Measurements from ENCODE around the gene FXYD5. TPM values are rescaled to one million over a fixed set of nuclear protein-coding genes. Genes with fewer than 3 reads are reported as not detected.

Gene FXYD5
- total RNA-seq, 1 donor from 2014 or later: 81.0 TPM

GRCh38 chr19:35212241-35212640 is 57.7 kb downstream of the FXYD5 start:
- no peak for TF ChIP-seq CTCF (IDR thresholded peaks at IDR 0.05)
- H3K9me3 Mint-ChIP-seq (ENCODE audit: unreplicated experiment): peaks cover 8% of the 10 kb centered on the region
- no peak overlapping the region for H3K27ac Mint-ChIP-seq (ENCODE audit: unreplicated experiment)
- no peaks in the 10 kb centered on the region for H3K36me3 Mint-ChIP-seq (ENCODE audit: unreplicated experiment)
- H3K27me3 Mint-ChIP-seq (ENCODE audit: unreplicated experiment): peaks cover 6% of the 10 kb centered on the region
- no peak overlapping the region for H3K4me3 Mint-ChIP-seq (ENCODE audit: unreplicated experiment)
- H3K4me1 Mint-ChIP-seq (ENCODE audit: unreplicated experiment): peaks cover 6% of the 10 kb centered on the region
- DNase-seq (ENCODE audit: extremely low spot score, unreplicated experiment): no peak

GRCh38 chr19:35213663-35214632 is 59.4 kb downstream of the FXYD5 start:
- no peak overlapping the region for H3K27ac Mint-ChIP-seq (ENCODE audit: unreplicated experiment)
- H3K36me3 Mint-ChIP-seq (ENCODE audit: unreplicated experiment): no peaks in the 10 kb centered on the region
- TF ChIP-seq CTCF (IDR thresholded peaks at IDR 0.05): no peak
- DNase-seq (ENCODE audit: extremely low spot score, unreplicated experiment): no peak
- peaks cover 3% of the 10 kb centered on the region for H3K9me3 Mint-ChIP-seq (ENCODE audit: unreplicated experiment)
- H3K4me1 Mint-ChIP-seq (ENCODE audit: unreplicated experiment): peaks cover 6% of the 10 kb centered on the region
- H3K27me3 Mint-ChIP-seq (ENCODE audit: unreplicated experiment): peaks cover 6% of the 10 kb centered on the region
- H3K4me3 Mint-ChIP-seq (ENCODE audit: unreplicated experiment): no peak overlapping the region

DNA sequence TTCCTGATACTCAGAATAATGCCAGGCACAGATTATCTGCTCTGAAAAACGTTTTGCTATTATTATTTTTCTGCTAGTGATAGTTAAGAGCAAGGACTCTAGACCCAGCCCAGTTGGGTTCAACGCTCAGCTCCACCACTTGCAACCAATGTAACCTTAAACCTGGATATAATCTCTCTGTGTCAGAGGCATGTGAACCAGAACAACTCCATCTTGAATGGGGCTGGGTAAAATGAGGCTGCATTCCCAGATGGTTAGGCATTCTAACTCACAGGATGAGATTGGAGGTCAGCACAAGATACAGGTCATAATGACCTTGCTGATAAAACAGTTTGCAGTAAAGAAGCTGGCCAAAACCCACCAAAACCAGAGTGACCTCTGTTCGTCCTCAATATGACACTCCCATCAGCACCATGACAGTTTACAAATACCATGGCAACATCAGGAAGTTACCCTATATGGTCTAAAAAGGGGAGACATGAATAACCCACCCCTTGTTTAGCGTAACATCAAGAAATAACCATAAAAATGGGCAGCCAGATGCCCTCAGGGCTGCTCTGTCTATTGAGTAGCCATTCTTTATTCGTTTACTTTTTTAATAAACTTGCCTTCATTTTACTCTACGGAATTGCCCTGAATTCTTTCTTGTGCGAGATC is 60.4 kb downstream of the FXYD5 start:
- Mint-ChIP-seq H3K4me1 (ENCODE audit: unreplicated experiment) (peaks cover 6% of the 10 kb centered on the region), H3K27ac (ENCODE audit: unreplicated experiment) (no peak overlapping the region), H3K27me3 (ENCODE audit: unreplicated experiment) (peaks cover 6% of the 10 kb centered on the region), H3K4me3 (ENCODE audit: unreplicated experiment) (no peak overlapping the region), H3K9me3 (ENCODE audit: unreplicated experiment) (peaks cover 3% of the 10 kb centered on the region), H3K36me3 (ENCODE audit: unreplicated experiment) (no peaks in the 10 kb centered on the region)
- TF ChIP-seq CTCF (IDR thresholded peaks at IDR 0.05): no peak
- no peak for DNase-seq (ENCODE audit: extremely low spot score, unreplicated experiment)

DNA sequence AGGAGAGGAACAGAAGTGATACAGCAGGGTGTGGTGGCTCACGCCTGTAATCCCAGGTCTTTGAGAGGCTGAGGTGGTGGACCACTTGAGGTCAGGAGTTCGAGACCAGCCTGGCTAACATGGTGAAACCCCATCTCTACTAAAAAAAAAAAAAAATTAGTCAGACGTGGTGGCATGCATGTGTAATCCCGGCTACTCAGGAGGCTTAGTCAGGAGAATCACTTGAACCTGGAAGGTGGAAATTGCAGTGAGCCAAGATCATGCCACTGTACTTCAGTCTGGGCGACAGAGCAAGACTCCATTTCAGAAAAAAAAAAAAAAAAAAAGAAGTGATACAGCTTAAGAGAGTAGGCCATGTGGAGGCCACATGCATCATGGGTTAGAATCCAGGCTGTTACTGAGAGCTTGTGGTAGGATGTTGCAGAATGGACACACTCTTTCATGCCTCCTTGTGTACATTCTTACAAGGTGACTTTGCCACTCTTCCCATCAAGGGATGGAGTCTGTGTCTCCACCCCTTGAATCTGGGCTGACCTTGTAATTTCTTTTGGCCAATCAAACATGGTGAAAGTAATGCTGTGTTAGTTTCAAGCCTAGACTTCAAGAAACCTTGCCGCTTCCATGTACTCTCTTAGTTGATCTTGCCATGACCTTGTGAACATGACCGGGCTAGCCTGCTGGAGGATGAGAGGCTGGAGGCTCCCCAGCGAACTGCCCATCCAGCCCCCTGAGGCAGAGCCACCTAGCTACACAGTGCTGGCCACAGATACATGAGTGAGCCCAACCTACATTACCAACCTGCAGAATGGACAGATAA is 61.7 kb downstream of the FXYD5 start:
- Mint-ChIP-seq H3K27ac (ENCODE audit: unreplicated experiment) (no peak overlapping the region), H3K9me3 (ENCODE audit: unreplicated experiment) (peaks cover 3% of the 10 kb centered on the region), H3K36me3 (ENCODE audit: unreplicated experiment) (no peaks in the 10 kb centered on the region), H3K4me1 (ENCODE audit: unreplicated experiment) (peaks cover 6% of the 10 kb centered on the region), H3K27me3 (ENCODE audit: unreplicated experiment) (peaks cover 3% of the 10 kb centered on the region), H3K4me3 (ENCODE audit: unreplicated experiment) (no peak overlapping the region)
- TF ChIP-seq CTCF (IDR thresholded peaks at IDR 0.05): no peak
- DNase-seq (ENCODE audit: extremely low spot score, unreplicated experiment): no peak

All from osteocyte (in vitro differentiated cells).